Activated CD4-positive, alpha-beta T cell treated with anti-CD3 and anti-CD28 coated beads, Interleukin-2, amount 50 U/mL, for 16 hours (primary cell): ENCODE measurements around the gene LIPT2.
"Not testable (repeated sequence)": the region's sequence is repeated elsewhere in the genome, so short reads cannot be mapped to it uniquely, and the experiment has no call there.

ENCODE experiments used
- DNase-seq: peaks from one replicate; pipeline ENCODE4 v3.0.0-alpha.2; 2020

LIPT2 gene

DNA sequence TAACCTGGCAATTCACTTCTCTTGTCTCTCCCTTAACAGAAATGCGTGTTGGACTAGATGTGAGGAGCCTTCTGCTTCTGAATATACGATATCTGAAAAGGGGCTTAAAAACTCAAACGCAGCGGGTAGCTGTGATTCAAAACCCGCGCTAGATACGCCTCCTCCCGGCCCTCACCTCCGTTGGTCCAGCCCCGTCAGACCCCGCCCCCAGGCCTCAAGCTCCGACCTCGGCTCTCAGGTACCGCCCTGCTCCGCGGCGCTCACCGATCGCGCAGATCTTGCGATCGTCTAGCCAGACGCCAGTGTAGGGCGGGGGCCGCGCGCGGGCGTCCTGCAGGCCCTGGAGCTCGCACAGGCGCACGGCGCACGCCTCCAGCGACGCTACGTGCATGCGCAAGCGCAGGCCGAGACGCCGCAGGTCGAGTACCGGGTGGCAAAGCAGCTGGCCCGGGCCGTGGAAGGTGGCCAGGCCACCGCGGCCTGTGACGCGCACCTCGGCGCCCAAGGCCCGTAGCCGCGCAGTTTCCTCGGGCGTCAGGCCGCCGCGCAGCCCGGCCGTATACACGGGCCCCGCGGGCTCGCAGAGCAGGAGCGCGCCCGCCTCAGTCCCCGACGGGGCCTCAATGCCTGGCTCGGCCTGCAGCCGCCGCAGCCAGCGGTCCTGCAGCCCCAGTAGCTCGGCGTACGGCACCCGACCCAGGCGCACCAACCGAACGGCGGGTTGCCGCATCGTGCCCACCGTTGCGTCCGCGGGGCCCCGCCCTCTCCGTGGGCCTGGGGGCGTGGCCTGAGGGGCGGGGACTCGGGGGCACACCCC, at the start of gene LIPT2:
Gene LIPT2, minus strand, starts transcription at position 751 of the 817 bp plus-strand sequence. Its CDS starts 21 bp downstream, at position 730.
- peak; percentile 98 for DNase-seq

DNA sequence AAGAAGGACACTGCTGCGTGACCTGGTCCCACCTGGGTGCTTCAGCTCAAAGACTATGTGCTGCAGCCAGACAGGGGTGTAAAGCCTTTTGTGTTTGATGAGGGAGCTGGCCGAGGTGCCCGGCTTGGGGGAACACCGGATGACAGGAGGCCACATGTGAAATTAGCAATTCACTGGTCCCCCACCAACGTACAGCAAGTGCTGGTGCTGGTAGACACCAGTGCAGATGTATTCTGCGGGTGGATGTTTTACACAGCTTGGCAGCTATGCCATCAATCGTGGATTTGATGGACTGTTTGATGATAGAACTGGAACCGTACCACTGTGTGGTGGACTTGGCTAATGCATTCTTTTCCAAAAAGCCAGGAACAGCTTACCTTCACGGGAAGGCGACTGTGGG, 47.9 kb upstream of the LIPT2 start:
- no peak for DNase-seq

DNA sequence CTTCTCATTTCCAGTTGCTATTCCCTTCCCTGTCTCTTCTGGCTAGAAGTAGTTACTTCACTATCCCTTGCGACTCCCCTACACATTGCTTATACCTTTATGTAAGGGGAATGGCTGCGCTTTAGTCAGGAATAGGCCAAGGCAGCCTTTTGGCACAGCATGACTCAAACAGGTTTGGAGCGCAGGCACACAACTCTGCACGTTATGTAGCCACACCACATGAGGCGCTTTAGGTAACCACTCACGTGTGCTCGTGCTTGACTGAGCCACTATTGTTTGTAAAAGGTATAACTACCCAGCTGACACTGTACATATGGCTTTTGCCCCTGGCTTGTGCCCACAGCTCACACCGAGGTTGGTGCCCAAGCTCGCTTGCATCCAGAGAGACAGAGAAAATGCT, 46.7 kb upstream of the LIPT2 start:
- DNase-seq, result no peak

DNA sequence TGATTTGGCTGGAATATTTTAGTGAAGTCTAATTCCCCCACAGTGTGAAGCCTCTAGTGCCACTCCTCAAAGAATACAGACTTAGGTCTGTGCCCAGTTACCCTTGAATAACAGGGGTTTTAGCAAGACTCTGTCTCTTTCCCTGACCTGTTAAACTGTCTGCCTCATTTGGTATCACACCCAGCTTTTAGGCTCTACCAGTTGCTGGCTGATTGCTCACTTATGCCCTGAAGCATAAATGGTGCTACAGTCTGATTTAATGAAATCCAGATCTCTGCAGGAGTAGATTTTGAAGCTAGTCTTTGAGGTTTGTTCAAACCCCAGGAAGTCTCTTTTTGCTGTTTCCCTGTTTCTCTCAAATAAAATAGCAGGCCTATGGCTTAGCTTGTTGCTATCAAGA, 45.2 kb upstream of the LIPT2 start:
- no peak for DNase-seq

DNA sequence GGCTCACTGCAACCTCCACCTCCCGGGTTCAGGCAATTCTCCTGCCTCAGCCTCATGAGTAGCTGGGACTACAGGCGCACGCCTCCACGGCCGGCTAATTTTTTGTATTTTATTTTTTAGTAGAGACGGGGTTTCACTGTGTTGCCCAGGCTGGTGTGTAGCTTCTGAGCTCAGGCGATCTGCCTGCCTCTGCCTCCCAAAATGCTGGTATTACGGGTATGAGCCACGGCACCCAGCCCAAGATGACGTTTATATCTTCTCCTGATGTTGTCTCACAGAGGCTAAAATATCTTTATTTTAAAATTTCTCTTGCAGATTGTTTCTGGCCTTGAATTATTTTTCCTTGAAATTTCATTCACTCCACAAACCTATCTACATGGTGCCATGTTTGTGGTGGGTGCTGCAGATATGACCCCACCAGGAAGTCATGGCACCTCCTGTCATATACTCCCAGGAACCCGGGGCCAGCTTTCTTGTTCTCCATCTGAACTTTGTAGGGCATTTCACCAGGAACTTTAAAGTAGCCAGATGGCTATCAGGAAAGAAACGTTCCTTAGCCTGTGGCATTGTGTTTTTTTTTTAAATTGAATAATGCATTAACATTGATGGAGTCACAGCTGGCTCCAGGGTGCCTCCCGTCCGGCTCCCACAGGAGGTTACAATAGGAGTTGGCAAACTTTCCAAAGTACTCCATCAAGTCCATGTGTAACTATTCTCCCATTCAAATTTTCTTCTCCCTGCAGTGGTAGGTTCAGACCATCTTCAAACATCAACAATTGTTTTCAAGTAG, 42.0 kb upstream of the LIPT2 start:
- DNase-seq, result no peak

DNA sequence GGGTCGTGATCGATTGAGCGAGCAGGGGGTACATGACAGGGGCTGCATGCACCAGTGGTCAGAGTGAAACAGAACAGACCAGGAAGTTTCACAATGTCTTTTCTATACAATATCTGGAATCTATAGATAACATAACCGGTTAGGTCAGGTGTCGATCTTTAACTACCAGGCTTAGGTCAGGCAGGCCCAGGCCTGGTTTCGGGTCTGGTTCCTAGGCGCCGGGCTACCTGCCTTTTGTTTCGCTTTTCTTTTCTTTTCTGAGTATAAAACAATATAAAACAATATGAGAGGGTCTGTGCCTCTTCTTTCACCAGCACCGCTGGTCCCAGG, 41.4 kb upstream of the LIPT2 start:
- DNase-seq, result not testable (repeated sequence)

DNA sequence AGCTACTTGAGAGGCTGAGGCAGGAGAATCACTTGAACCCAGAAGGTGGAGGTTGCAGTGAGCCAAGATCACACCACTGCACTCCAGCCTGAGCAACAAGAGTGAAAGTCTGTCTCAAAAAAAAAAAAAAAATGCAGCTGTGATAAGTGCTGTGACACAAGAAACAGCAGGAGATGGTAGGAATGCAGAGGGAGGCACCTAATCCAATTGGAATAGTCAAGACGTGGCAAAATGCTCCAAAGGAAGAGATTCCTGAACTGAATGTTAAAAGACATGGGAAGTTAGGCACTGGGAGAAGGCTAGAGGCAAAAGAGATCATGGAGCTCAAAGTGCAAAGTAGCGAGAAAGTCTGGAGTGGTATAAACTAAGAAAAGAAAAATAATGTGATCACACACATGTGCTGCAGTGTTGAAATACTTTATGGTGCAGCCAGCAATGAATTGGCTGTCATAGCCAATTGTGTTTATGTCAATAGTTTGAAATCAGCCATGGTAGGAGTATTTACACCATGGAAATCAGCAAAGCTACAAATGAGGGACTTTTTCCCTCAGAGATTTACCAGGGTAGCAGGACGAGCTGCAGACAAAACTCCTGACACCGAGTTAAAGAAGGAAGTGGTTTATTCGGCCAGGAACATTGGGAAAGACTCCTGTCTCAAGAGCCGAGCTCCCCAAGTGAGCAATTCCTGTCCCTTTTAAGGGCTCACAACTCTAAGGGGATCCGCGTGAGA, 40.9 kb upstream of the LIPT2 start:
- no peak for DNase-seq

DNA sequence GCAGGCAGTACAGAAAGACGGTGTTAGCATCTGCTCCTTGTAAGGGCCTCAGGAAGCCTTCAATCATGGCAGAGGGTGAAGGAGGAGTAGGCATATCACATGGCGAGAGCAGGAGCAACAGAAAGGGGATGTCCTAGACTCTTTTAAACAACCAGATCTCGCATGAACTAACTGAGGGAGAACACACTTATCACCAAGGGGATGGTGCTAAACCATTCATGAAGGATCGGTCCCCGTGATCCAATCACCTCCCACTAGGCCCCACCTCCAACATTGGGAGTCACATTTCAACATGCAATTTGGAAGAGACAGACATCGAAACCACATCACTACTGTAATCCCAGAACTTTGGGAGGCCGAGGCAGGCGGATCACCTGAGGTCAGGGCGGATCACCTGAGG, 39.9 kb upstream of the LIPT2 start:
- no peak for DNase-seq

DNA sequence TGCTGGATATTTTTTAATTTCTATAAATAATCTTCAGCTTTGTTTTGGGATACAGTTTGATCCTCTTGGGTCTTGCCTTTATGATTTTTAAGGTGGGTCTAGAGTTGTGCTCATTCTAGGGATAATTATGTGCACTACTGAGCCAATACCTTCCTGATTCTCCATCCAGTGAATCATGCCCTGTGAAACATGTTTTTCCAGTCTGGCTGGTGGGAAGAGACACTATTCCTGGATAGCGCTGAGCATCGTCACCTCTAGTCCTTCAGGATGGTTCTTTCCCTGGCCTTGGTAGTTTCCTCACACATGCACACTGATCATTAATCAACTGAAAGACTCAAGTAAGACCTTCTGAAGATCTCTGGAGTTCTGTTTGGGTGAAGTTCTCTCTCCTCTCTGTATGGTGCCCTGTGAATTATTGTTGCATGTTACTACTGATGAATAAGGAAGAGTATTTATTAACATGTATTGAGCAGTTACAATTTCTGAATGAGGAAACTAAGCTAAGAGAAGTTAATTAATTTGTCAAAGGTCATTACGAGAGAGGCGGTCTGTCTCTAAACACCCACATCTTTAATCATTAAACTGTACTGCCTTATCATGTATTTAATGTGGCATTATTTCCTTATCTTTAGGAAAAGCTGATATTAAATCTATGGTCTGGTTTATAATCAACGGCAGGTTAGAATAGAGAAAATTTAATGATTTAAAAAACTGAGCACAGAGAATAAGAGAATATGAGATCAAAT, 39.1 kb upstream of the LIPT2 start:
- no peak for DNase-seq

DNA sequence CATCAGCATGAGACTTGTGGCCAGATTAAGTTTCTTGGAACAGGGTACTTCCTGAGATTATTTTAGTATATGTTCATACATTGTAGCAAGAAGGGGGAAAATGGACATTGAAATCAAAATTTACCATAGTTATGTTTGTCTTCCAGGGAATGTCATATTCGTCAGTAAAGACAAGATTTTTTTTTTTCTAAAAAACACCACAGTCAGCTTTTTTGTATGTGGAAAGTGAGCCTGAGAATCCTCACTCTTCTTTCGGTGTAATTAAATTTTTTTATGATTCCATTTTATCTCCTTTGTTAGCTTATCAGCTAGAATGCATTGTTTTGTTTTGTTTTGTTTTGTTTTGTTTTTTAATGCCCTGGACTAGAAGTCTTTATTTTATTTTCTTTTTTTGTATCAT, 31.5 kb upstream of the LIPT2 start:
- DNase-seq, result no peak

DNA sequence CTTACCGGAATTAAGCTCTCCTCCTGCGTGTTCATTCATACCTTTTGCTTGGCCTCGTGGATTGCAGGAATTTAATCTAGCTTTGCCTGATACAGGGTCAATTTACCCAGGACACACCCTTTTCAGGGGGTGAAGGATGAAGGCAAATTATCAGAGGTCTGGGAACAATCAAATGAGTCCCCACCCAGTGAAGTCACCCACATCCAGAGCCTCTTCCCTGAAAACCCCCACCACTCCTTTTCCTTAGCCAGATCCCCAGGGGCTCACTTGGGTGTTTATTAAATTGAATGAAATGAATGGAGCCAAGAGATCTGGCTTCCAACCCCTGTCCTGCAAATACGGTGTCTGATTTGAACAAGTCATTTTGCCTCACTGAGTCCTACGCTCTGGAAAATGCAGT, 31.0 kb upstream of the LIPT2 start:
- DNase-seq, result no peak

DNA sequence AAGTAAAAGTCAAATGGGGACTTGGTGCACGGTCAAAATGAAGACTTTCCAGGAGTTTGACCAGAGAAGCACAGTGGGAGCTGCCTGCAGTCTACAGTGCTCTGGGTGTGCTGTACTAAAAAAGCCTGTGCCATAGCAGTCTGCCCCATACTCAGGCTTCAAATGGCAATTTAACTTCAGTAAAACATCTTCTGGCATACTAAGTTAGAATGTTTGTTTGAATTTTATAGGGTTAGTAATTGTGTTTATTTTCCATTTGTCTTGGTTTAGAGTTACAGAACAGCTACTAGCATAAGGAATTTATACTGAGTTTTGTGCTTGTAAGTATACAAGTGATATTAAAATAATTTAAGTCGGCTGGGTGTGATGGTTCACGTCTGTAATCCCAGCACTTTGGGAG, 29.3 kb upstream of the LIPT2 start:
- no peak for DNase-seq

DNA sequence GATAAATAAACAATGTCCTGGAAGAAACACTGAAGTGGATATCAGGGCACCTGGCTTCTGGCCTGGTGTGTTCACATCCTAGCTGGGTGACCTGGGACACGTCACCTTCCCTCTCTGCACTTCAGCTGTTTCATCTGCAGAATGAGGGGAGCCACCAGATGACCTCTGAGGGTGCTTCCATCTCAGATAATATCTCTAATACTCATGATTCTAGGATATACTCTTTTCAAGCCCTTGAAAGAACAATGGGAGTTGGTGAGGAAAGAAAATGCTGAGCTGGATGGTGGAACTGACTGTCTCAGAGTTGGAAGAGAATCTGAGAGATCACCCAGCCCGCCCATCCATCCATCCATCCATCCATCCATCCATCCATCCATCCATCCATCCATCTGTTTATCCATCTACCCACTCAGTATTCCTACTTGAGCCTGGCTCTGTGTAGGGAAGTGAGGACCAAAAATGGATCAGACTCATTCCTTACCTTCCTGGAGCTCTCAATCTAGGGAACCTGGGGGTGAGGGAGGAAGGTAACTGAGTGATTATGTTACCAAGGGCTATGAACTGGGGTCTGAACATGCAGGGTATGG, 28.2 kb upstream of the LIPT2 start:
- DNase-seq, result no peak

DNA sequence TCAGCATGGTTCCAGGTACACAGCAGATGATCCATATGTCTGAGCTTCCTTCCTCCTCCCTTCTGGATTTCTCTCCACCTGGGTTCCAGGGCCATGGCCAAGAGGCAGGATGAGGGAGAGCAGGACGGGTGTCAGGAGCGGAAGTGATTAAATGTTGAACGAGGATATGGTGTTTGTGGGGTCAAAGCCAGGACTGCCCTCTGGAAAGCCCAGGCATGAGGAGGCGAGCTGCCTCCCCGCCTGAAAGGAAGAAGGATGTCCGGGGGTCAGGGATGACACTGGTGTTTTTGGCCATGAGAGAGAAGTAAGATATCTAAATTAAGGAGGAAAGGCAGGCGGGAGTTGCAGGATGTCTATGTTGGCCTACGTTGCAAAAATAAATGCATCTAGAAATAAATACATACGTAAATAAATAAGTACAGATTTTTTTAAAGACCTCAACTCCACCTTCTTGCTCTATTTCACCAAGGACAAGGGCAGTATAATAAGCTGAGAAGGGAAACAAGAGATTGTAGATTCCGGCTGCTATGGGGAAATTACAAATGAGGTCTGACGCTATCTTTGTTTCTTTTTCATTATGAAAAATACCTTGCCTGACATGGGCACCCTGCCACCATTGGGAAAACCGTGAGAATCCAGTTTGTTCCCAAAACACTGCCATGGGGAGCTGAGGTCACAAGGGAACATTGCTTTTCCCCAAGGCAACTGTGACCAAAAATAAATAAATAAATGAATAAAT, 27.6 kb upstream of the LIPT2 start:
- DNase-seq, result no peak

DNA sequence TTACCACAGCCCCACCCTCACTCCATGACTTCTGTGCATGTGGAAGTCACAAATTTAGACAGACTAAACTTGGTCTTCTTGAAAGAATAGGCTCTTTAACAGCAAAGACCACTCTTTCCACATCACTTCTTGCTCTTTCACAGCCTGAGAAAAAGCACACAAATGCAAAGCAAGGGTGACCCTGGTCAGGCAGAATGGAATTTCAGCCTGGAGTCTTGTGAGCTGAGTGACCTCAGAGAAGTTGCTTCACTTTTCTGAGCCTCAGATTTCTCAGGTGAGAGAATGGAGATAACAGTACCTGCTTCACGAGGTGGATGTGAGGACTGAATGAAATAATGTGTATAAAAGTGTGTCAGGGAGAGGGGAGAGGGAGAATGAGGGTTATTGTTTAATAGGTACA, 26.8 kb upstream of the LIPT2 start:
- DNase-seq, result no peak

DNA sequence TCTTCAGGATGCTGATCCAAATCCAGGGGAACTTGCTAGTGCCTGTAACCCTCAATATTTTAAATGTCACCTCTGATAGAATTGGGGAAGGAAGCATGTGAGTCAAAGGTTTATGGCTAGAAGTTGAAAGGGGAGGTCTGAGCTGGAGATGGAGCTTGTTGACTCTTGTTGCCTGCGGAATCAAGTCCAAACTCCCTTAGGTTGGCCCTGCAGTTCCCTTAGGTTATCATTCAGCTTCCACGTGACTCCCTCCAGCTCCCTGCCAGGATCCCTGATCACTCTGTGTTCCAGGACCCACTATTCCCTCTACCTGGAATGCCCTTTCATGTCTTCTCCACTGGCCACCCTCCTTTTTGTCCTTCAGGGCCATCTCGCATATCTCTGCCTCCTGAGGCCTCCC, 26.2 kb upstream of the LIPT2 start:
- no peak for DNase-seq

DNA sequence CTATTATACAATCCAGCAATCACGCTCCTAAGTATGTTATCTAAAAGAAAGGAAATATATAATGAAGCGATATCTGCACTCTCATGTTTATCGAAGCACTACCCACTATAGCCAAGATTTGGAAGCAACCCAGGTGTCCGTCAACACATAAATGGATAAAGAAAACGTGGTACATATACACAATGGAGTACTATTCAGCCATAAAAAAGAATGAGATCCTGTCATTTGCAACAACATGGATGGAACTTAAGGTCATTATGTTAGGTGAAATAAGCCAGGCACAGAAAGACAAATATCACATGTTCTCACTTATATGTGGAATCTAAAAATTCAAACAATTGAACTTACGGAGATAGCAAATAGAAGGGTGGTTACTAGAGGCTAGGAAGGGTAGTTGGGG, 24.1 kb upstream of the LIPT2 start:
- DNase-seq, result not testable (repeated sequence)

DNA sequence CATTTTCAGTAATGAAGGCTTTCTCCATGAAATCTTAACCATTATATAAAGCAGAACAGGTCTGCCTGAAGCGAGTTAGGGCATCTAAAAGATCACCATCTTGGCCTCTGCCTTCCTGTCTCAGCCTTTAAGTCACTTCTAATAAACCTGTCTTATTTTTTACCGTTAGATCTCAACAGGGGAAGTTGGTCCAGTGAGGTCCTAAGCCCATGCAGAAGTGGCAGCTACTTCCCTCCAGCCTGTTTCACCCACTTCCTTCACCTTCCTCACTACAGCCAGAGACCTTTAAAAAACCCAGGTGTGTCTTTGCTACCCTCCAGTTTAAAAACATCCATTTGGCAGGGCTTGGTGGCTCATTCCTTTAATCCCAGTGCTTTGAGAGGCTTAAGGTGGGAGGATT, 14.1 kb upstream of the LIPT2 start:
- DNase-seq, result no peak

DNA sequence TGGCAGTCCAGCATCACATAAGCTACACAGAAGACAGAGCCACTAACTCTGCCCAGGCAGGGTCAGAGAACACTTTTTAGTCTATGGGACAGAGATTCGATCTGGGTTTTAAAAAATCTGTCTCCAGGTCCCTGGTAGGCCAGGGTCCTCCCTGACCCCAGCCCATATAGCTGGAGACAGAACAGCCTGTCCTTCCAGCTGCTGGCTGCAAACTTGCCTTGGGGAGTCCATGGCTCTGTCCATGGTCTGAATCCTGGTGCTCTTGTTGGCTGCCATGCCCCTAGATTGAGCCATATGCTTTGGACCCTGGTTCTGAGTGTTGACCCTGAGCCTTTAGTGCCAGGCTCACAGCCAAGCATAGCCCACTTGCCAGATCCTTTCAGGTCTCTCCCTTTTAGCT, 13.3 kb upstream of the LIPT2 start:
- no peak for DNase-seq

DNA sequence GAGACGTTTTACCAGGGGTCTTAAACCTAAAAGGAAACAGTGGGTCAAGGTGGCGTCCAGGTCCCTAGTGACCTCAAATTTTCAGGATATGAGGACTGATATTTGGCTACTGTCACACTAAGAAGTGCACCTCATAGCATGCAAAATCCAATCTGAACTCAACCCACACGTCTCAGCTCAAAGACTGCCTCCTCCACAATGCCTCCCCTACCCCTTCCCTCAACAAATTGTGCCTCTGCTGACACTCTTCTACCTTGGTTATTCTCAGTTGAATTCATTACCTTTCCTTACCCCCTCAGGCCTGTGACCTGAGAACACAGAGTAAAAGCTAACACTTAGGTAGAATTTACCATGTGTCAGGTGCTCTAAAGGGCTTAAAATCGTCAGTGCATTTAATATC, 12.4 kb upstream of the LIPT2 start:
- DNase-seq, result no peak

DNA sequence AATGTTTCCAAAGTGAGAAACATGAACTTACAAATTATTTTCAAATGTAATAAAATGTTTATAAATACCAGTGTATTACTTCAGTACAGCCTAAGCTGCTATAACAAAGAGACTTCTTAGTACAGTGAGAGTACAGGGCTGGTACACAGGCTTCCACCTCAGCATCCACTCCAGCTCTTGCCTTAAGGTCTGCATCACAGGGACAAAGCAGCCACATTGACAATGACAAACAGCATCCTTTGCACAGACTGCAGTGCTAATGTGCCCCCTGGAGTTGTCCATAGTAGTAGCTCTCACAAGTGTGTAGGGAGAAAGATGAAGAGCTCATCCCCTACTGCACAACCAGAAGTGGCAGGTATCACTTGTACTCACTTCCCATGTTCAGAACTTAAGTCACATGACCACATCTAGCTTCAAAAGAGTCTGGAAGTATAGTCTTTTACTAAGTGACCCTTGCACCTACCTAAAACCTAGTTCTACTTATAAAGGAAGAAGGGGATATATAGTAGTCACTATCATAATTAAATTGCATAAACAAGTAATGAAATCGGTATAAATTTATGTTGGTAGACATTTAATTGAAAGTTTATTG, 10.7 kb upstream of the LIPT2 start:
- no peak for DNase-seq

DNA sequence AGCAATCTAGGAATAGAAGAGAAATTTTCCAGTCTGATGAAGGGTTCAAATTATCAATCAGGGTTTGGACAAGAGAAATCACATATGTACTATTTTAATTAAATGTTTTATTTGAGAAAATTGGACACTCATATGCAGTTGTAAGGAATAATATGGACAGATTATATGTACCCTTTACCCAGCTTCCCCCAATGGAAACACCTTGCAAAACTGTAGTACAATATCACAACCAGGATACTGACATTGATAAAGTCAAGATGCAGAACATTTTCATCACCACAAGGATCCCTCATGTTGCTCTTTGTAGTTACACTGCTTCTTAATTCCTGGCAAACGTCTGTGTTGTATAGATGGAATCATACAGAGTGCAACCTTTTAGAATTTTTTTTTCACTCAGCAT, 1.4 kb upstream of the LIPT2 start:
- no peak for DNase-seq
